Activated T-cell treated with anti-CD3 and anti-CD28 coated beads, Interleukin-2, amount 50 U/mL, for 1 hour (primary cell): ENCODE data around the gene ARRB1.
"Not testable (repeated sequence)": the region's sequence is repeated elsewhere in the genome, so short reads cannot be mapped to it uniquely, and the experiment has no call there.

Experiments used
- DNase-seq: peaks from one replicate; pipeline ENCODE4 v3.0.0-alpha.2; 2020

ARRB1 gene

DNA sequence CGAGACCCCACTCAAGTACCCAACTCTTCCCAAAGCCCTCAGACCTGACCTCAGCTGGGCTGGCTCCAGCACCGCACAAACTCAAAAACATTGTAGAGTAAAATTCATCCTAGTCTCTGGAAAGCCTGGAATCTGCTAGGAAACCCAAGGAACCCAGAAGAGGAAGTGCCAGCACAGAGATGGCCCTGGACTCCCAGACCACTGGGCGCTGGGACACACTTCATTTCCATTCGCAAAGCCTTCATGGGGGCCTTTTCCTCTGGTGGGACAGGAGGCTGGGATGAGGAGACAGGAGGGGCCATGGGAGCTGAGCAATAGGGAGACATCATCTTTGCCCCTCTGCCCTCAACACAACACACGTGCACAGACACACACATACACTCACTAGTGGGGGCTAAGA, 30.8 kb downstream of the ARRB1 start:
- no peak for DNase-seq

DNA sequence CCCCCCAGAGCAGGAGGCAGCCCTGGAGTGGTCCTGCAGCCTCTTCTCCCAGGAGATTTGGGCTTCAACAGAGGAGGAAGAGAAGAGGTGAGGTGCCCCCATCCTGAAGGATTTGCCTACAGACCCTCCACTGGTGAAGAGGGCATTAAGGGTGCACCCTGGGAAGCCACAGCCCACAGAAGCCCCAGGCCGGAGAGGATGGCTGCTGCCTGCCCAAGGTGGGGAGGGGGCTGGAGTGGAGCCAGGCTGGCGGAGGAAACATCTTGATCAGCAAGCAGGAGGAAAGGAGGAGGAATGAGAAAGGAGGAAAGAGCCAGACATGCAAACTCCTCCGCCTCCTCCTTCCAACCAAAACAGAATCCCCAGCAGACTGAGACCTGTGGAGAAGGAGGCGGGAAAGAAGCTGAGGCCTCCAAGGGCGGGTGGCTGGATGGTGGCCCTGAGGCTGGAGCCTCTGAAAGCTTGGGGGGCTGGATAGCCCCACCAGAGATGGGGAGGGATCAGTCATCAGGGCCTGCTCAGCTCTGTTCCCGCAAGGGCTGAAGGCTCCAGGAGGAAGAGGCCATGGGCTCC, 31.3 kb downstream of the ARRB1 start:
- DNase-seq = no peak

DNA sequence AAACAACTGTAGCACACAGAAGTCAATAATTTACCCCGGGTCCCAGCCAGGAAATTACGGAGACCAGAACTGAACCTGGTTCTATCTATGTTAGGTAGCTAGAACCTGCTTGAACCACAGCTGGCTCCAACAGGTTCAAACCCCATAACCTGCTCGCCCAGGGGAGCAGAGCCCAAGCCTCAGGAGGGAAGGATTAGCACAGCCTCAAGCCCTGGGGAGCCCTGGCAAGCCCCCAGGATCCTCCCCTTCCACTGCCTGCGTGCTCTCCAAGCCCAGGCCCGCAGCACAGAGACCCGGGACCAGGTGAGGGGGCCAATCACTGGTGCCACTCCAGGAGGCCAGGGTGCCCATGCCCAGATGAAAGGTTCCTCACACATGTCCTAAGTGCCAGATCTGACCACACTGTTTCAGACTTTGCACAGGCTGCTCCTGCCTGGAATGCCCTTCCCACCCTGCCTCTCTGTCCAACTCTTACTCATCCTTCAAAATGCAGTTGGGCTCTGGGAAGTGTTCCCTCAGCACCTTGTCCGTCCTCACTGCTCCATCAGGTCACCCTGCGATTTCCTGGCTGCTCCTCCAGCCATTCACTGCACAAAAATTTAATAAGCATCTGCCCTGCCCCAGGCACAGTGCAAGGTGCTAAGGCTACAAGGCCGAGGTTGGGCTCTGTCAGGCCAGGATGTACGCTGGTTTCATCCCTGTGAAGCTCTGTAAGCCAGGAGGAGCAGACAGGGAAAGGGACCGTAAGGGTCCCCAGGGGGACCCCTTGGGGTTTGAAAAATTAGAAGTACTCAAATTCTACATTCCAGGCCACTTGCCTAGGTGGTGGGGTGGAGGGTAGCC, 32.2 kb downstream of the ARRB1 start:
- no peak for DNase-seq

DNA sequence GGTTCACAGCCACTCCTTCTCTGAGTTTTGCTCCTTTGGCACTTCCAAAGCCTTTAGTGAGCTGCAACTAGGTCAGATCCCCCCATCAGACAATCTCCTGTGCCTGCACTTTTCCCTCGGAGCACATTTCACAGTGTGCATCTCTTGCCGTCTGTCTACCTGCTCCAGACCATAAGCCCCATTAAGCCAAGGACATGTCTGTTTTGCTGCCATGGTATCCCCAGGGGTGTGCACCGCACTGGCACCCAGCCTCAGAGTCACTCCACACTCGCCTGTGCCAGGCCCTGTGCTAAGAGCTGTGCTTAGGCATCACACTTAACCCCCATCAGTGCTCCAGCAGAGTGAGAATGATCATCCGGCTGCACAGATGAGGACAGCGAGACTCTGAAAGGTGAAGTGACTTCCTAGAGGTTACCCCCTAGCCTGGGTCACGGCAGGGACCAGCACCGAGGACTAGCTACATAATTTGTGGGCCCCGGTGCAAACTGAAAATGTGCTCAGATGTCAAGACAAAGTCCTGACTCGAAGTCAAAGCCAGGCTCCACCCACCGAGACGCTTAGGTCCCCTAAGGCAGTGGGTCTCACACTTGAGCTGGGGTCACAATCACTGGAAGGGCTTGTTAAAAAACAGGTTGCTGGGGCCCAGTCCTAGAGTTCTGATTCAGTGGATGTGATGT, 33.9 kb downstream of the ARRB1 start:
- DNase-seq = no peak

DNA sequence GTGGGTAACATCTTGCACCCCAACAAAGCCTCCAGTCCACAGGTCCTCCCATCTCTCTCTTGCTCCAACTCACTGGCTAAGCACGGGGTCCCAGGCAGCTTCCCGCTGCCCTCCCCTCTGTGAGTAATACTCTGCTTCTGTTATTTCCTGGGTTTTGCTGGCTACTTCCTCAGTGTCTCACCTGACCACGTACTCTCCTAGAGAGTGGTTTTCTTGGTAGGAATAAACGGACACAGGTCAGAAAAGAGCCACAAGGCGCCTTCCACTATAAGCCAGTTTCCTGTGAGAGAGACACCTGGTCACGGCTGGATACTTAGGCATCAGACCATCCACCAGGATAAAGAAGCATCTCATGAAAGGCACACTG, 36.0 kb downstream of the ARRB1 start:
- DNase-seq = no peak

DNA sequence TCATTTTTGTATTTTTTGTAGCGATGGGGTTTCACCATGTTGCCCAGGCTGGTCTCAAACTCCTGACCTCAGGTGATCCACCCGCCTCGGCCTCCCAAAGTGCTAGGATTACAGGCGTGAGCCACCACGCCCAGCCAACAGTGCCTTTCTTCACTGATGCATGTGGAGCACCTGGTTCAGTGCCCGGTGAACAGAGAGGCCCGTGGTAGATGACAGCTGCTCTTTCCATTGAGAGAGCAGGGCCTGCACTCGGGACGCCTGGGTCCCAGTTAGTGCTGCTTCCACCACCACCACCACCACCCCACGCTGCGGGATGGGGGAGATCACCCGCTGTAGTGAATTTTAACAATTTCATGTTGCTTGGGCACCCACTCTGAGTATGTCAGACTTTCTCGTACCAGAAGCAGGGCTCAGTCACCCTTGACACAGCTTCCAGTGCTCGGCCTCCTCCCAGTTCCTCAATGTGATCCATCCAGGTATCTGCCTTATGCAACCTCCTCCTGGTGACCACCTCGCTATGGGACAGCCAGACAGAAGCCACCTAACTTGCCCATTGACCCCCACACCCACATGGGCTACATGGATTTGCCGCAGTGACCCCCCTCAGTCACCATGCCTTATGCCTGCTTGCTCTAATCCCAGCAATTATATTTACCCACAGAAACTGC, 36.6 kb downstream of the ARRB1 start:
- DNase-seq = no peak

DNA sequence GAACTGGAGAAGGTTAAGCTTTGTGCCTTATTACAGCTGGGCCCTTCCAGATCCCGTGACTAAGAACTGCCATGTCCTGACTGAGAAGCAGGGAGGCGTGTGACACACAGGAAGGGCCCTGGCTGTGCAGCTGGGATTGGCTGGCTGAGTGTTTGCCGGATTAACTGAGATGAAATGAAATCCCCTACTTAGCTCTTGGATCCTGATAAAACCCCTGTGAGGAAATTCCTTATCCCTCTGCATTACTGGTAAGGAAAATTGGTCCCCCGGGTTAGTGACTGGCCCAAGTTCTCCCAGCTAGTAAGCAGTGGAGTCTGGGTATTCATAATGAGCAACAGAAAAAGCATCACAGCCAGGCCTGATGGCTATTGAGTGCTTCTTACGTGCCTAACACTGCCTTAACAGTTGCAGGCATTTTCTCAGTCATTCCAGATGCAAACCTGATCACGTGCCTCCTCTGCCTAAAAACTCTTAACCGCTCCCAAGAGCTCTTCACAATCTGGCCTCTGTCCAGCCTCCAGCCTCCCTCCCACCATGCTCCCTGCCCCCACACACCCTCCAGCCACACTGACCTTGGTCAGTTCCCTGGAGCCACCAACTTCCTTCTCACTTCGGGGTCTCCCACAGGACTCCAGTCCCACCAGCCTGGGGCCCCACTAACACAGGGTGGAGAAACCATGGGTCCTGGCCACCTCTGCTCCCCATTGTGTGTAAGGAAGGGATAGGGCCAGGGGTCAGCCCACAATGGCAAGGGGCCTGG, 37.8 kb downstream of the ARRB1 start:
- DNase-seq = no peak

DNA sequence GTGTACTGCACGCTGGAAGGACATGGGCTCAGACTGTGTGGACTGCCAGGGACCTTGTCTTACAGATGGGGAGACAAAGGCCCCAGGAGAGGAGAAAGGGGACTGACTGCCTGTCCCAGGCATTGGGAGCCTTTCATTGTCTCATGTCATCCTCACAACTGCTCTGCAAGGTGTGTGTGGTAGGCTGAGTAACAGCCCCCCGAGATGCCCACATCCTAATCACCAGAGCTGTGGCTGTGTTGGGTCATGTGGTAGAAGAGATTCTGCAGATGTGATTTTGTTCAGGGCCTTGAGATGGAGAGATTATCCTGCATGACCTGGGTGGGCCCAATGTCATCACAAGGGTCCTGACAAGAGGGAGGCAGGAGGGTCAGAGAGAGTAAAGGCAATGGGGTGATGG, 39.1 kb downstream of the ARRB1 start:
- DNase-seq = no peak

DNA sequence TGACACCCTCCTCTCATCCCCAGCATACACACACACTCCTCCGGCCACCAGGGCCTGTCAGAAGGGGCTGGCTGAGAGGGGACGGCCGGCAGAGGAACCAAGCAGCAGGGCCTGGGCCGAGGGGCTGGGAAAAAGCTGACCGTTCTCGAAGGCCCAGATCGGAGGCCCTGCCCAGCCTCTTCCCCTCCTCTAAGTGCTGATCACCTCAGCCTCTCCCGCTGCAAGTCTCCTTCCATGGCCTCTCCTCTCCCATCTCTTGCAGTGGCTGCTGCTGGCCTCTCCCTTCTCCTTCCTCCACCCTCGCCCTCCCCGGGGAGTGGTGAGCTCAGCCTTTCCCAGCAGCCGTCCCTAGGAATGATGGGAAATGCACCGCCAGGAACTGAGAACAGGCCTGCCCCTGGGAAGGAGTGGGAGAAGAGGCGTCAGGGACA, 39.6 kb downstream of the ARRB1 start:
- DNase-seq = no peak

DNA sequence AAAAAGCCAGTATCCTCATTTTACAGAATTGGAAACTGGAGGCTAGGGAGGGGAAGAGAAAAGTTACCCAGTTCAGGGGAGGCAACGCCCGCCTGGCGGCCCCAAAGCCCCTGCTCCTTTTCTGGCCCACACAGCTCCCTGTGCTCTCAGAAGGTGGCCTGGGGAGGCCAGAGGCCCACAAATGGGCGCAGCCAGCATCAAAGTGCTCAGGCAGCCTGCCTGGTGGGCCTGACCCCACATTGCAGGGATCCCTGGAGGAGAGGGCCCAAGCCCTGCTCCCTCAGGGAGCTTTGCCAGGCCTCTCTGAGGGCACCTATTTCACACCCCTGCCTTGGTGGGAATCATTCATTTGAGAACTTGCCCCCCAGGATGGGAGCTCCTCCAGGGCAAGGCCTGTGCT, 42.5 kb downstream of the ARRB1 start:
- DNase-seq = no peak

DNA sequence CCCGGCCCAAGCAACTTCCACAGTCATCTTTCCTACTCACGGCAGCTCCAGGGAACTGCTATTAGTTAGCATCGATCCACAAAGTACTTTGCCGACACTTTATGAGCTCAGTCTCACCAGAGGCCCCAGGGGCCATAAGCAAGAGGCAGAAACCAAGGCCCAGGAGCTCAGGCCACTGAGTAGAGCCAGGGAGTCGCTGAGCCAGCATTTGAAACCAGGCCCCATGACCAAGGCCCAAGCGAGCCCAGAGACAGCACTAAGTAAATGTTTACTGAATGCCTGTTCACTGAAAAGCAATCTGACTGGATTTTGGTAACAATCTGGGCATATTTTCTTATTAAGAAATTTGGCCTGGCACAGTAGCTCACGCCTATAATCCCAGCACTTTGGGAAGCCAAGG, 43.3 kb downstream of the ARRB1 start:
- DNase-seq = no peak

DNA sequence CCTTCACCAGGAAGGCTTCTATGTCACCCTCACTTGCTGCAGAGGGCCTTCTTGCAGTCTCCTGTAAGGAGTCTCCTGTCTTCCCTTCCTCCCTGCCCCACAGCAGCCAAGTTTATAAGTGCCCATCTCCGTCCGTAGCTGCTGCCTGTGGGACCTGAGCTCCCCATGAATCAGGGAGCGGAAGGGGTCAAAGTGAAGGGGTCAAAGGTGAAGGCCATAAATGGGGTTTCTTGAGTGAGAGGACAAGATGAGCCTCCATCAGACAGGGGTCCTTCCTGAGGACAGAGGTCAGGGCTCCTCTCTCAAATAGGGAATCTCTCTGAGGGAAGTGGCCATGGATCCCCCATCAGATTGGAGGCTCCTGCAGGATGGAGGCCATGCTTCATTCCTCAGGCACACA, 44.4 kb downstream of the ARRB1 start:
- no peak for DNase-seq

DNA sequence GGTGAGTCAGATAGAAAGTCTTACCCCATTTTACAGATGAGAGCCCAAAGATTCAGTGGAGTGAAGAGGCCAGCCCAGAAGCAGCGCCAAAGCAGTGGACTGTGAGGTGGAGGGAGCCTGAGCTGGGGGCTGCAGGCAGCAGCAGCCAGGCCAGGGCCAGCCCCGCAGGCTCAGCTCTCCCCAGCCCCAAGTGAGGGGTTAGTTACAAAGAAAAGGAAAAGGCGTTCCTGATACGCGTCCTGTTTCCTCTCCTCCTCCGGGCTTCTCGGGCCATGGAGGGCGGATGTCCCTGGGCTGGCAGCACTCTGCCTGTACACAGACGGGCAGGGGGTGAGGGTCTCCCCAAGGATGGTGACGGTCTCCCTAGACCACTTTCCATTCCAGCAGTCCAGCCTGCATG, 44.9 kb downstream of the ARRB1 start:
- no peak for DNase-seq

DNA sequence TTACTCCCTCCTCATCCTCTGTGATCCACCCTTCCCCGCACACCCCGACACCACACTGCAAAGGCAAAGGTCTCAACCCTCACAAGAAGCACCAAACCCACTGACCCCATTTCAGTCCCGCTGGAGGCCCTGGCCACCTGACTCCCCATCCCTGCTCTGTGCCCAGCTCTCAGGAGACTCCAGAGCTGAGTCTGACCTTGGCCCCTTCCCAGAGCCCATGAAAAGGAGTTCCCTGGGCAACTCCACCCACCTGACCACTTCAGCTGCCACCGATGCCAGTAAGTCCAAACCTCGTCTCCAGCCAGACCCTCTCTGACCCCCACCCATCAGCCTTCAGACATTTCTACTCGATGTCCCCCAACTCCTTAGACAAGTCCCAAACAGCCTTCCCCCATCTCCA, 45.5 kb downstream of the ARRB1 start:
- no peak for DNase-seq

DNA sequence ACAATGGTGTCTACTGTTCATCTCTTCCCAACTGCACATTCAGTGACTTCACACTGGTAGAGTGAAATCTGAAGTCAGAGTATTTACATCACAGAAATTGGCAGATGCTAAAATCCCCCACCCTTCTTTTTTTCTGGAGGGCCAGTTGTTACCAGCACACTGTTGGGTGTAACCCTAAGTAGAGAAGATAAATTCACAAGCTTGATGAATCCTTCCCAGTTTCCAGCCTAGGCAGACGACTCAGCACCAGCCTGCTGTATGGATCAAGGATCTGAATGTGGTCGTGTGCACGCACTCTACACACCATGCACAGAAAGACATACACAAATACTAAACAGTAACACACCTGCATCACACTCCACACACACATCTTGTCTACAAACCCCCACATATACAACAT, 46.0 kb downstream of the ARRB1 start:
- no peak for DNase-seq

DNA sequence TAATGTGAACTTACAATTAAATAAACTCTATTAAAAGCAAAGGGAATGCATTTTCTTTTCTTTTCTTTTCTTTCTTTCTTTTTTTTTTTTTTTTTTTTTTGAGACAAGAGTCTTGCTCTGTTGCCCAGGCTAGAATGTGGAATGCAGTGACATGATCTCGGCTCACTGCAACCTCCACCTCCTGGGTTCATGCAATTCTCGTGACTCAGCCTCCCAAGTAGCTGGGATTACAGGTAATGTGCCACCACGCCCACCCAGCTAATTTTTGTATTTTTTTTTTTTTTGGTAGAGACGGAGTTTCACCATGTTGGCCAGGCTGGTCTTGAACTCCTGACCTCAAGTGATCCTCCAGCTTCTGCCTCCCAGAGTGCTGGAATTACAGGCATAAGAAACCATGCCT, 46.5 kb downstream of the ARRB1 start:
- not testable (repeated sequence) for DNase-seq

DNA sequence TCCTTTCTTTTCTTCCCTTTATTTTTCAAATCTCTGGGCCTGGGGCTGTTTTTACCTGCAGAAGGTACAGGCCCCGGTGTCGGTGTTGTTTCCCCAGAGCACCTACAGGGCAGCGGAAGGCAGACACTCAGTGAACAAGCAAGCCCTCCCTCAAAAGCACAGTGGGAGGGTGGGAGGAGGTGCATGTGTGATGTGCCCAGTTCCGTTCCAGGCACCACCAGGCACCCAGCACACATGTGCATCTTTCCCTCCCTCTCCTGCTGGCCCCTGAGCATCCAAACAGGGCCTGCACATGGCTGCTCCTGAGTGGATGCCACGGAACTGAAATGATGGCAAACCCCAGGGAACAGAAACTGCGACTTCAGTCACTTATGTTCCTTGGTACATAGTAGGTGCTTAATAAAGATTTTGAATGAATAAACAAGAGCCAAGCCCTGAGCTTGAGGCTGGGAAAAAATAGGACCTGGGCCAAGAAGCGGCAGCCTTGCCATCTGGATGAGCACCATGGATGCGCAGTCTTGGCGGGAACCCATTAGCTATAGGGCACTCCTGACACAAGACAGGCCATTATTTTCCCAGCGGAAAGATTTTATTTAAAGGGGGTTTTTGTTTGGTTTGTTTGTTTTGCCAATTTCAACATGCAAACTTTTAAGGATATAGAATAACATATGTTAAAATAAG, 47.8 kb downstream of the ARRB1 start:
- no peak for DNase-seq

DNA sequence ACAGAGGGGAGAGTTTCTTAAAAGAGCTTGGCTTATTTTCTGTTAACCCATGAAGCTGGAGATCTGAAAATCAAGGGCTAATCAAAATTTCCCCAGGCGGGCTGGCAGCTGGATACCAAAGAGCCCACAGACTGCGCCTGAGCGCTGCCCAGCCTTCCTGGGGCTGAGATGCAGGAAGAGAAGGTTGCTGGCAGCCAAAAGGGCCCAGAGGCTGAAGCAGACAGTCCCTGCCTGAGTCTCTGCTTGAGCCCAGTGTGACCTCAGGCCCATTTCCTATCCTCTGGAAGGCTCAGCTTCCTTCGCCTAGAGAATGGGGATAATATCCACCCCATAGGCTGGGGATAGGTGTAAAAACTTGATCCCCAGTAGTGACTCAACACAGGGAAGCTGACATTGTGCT, 49.1 kb downstream of the ARRB1 start:
- DNase-seq = no peak

DNA sequence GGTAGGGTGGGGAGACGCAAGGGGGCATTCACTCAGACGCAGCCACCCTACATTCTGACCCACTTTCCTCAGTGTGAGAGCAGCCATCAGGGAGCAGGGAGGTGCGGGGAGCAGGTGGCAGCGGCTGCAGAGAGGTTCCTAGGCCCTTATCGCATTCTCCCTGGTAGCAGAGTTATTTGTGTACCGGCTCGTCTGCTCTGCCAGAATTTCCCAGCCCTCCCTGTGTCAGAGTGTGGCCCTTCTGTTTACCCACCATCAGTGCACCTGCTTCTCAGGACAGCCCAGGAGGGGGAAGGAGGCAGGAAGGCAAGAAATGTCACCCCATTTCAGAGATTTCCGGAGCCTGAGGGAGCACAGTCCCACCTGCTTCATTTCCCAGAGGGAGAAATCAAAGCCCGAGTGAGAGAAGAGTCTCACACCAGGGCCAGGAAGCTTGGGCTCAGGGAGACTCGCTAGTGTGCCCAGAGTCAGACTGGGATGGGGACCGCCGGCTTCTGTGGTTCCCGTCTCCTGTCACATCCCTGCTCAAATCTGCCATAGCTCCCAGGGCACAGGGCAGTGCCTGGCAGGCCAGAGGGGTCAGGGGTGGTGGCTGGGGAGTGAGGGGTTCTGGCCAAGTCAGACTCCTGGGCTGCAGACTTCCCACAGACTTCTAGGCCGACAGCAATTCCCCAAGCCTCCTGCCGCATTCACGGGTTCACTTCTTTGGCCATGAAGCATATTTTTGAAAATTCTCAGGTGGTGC, 49.7 kb downstream of the ARRB1 start:
- no peak for DNase-seq

DNA sequence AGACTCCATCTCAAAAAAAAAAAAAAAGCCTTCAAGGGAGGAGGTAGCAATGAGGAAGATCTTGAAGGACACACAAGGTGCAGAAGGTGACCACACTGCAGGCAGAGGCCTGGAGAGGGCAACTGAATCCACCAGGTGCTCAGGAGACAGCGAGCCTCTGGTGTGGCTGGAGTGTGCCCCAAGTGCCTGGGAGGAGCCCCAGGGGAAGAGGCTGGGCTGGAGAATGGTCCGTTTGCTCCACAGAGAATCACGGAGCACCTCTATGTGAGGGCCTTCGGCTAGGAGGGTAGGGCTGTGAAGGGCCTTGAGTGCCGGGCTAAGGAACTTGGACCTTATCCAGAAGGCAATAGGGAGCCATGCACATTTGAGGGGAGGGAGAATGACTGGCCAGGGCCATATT, 50.3 kb downstream of the ARRB1 start:
- DNase-seq = no peak

DNA sequence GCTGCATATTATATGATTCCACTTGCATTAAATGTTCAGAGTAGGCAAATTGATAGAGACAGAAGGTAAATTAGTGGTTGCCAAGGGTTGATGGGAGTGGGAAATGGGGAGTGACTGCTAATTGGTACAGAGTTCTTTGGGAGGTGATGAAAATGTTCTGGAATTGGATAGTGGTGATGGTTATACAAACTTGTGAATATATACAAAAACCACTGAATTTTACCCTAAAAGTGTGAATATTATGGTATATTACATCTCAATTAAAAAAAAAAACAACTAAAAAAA, 52.5 kb downstream of the ARRB1 start:
- DNase-seq = no peak
